Epithelial cell of proximal tubule (primary cell): ENCODE results near the gene LGR6. TPM values are rescaled to one million over a fixed set of nuclear protein-coding genes. Genes with fewer than 3 reads are reported as not detected.
"Not testable (repeated sequence)": the region's sequence is repeated elsewhere in the genome, so short reads cannot be mapped to it uniquely, and the experiment has no call there.

Source experiments
- DNase-seq: peaks from one replicate; pipeline ENCODE4 v3.0.0-alpha.2; 2011; ENCODE audit warnings: low read depth
- H3K4me3 ChIP-seq: 2 replicates; pipeline ENCODE4 v1.5.1; 2011; ENCODE audit warnings: low read depth, mild to moderate bottlenecking, low read length
- total RNA-seq: library from RNA; depleted of rRNA; stranded (reverse); fragments of >200 nt; gene quantifications from 2 replicates; pipeline ENCODE4 v1.2.3, GENCODE V29; 2015
- TF ChIP-seq, protein P1 (sequence below): conservative IDR thresholded peaks from 2 replicates; pipeline ENCODE4 v1.5.1; 2012; ENCODE audit warnings: low read depth, mild to moderate bottlenecking, low read length

The LGR6 gene
- total RNA-seq, 1 donor from 2014 or later = not detected

GRCh38 chr1:202163281-202164270, 30.0 kb upstream of the LGR6 start:
- H3K4me3 ChIP-seq = no peak overlapping the region
- TF ChIP-seq, protein P1, sequence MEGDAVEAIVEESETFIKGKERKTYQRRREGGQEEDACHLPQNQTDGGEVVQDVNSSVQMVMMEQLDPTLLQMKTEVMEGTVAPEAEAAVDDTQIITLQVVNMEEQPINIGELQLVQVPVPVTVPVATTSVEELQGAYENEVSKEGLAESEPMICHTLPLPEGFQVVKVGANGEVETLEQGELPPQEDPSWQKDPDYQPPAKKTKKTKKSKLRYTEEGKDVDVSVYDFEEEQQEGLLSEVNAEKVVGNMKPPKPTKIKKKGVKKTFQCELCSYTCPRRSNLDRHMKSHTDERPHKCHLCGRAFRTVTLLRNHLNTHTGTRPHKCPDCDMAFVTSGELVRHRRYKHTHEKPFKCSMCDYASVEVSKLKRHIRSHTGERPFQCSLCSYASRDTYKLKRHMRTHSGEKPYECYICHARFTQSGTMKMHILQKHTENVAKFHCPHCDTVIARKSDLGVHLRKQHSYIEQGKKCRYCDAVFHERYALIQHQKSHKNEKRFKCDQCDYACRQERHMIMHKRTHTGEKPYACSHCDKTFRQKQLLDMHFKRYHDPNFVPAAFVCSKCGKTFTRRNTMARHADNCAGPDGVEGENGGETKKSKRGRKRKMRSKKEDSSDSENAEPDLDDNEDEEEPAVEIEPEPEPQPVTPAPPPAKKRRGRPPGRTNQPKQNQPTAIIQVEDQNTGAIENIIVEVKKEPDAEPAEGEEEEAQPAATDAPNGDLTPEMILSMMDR = no peak
- DNase-seq = no peak

GRCh38 chr1:202164271-202165037, 29.1 kb upstream of the LGR6 start:
- no peak for DNase-seq
- H3K4me3 ChIP-seq = no peak overlapping the region
- TF ChIP-seq, protein P1 = no peak

GRCh38 chr1:202165267-202165941, 28.2 kb upstream of the LGR6 start:
- DNase-seq = no peak
- no peak overlapping the region for H3K4me3 ChIP-seq
- TF ChIP-seq, protein P1 = no peak

DNA sequence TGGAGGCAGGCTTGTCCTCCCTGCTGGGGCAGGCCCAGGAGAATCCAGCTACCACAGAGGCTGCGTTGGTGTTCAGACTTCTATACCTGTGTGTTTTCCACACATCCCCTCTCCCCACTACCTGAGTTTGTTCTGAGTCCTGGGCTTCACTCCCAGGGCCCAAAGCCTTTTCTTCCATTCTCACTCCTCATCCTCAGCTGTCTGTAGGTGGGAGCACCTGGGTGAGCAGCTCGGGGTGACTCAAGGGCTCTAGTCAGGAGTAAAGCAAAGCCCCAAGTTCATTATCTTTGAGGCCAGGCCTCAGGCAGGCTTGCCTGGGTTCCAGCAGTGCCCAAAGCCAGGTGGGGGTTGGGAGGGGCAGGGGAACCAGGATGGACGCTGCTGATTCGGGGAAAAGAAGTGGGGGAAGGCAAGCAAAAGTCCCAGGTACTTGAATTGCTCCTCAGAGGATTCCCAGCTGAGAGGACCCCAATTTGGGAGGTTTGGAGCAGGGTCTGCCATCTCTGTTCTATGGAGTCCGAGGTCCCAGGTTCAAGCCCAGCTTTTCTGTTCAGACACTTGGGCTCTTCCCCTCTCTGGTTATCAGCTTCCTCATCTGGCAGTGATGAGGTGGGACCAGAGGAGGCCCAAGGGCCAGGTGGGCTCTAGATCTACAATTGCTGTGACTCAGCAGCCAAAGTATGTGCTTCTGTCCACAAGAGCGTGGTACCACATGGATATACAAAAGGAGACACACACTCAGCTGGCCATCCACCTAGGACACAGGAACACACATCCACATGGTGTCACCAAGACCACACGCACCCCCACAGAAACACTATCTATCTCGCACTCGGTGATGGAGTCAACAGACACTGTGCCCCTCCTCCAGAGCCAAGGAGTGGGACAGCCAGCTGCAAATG, 27.4 kb upstream of the LGR6 start:
- DNase-seq = no peak
- H3K4me3 ChIP-seq = no peak overlapping the region
- TF ChIP-seq, protein P1 = no peak

- not testable (repeated sequence) for DNase-seq, H3K4me3 ChIP-seq
Observed at GRCh38 chr1:202167054-202167453, 26.5 kb upstream of the LGR6 start.

DNA sequence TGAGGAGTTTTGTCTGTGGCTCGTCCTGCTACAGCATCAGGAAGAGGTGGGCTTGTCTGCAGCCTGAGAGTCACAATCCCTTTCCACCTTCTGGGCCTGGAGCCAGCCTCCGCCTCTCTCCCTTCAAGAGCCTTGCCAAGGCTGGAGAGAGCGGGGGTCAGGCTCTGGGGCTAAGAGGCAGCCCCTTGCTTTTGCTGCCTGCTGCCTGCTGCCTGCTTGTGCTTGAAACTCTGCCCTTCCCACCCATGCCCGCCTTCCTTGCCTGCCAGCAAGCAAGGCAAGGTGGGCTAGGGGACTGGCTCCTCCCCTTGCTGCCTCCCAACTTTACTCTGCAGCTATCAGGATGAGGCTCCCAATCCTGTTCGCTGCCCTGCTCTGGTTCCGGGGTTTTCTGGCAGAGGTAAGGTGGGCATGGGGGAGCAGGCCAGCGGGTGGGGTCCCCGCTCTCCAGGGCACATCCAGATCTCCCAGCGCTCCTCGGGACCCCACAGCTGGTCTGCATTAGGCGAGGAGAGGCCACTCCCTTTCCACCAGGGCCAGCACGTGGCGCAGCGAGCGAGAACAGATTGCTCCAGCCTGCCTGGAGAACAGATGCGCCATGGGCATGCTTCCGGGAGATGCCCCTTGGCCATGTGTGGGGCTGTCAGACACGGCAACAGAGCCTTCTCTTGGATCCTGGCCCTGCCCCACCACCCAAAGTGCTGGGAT, 25.7 kb upstream of the LGR6 start:
- no peak for DNase-seq
- TF ChIP-seq, protein P1 = no peak
- H3K4me3 ChIP-seq = no peak overlapping the region
